HPDE6-E6E7 (cell line): ENCODE measurements around the gene SP140.
"Not testable (repeated sequence)": the region's sequence is repeated elsewhere in the genome, so short reads cannot be mapped to it uniquely, and the experiment has no call there.

Experiments used
- DNase-seq: peaks from one replicate; pipeline ENCODE4 v3.0.0; 2011; ENCODE audit warnings: missing footprints; ENCODE audit errors: extremely low spot score

The SP140 gene

GRCh38 chr2:230326453-230327417 is 101.2 kb downstream of the SP140 start, which contains the start of gene SP140L:
SP140L (plus strand) TSS chr2:230327193; CDS start chr2:230327270, 77 bp downstream.
- peak; percentile 80 for DNase-seq

GRCh38 chr2:230327418-230328154 is 102.0 kb downstream of the SP140 start:
- DNase-seq = no peak

- no peak for DNase-seq
Observed at GRCh38 chr2:230328155-230328458, 102.6 kb downstream of the SP140 start.

- no peak for DNase-seq
Observed at GRCh38 chr2:230329946-230330605, 104.5 kb downstream of the SP140 start.

GRCh38 chr2:230330725-230331124 is 105.2 kb downstream of the SP140 start:
- DNase-seq = no peak

GRCh38 chr2:230335461-230335863 is 109.9 kb downstream of the SP140 start:
- no peak for DNase-seq

- DNase-seq = no peak
Observed at GRCh38 chr2:230335864-230336506, 110.4 kb downstream of the SP140 start.

GRCh38 chr2:230341936-230342528 is 116.5 kb downstream of the SP140 start:
- not testable (repeated sequence) for DNase-seq

GRCh38 chr2:230343041-230343624 is 117.6 kb downstream of the SP140 start:
- DNase-seq = not testable (repeated sequence)

- no peak for DNase-seq
Observed at GRCh38 chr2:230343747-230344146, 118.2 kb downstream of the SP140 start.

GRCh38 chr2:230346465-230346864 is 120.9 kb downstream of the SP140 start:
- no peak for DNase-seq

GRCh38 chr2:230346921-230347533 is 121.5 kb downstream of the SP140 start:
- DNase-seq = no peak

GRCh38 chr2:230347659-230348305 is 122.2 kb downstream of the SP140 start:
- DNase-seq = no peak

- no peak for DNase-seq
Observed at GRCh38 chr2:230348787-230349186, 123.3 kb downstream of the SP140 start.

- no peak for DNase-seq
Observed at GRCh38 chr2:230356084-230356483, 130.5 kb downstream of the SP140 start.

- DNase-seq = no peak
Observed at GRCh38 chr2:230358305-230358704, 132.8 kb downstream of the SP140 start.

- no peak for DNase-seq
Observed at GRCh38 chr2:230360028-230360427, 134.5 kb downstream of the SP140 start.

GRCh38 chr2:230362030-230362691 is 136.6 kb downstream of the SP140 start:
- DNase-seq = no peak
